Tibial nerve (tissue), 4 donors: ENCODE results near the gene NR2C2.

Experiments
- EP300 ChIP-seq, 2 donors: sonication (generic); formaldehyde crosslinking; IDR thresholded peaks; one replicate each; pipeline ENCODE4 v1.6.1; 2017; ENCODE audit warnings: antibody characterized with exemption in 2 of 2, mild to moderate bottlenecking in 1 of 2
- POLR2A ChIP-seq, 2 donors: fragments of 450-650 bp; IDR thresholded peaks; one replicate each; pipeline ENCODE4 v1.6.1; 2017; ENCODE audit warnings: antibody characterized with exemption in 2 of 2, mild to moderate bottlenecking in 2 of 2, moderate library complexity in 2 of 2
- TF ChIP-seq, protein P1 (sequence below), 5 experiments: fragments of 200-600 bp in 3 of 5; fragments of 450-650 bp in 2 of 5; sonication (generic) in 3 of 5; IDR thresholded peaks; one replicate each; pipeline ENCODE4 v1.5.1; 2016 to 2019; ENCODE audit warnings: antibody characterized with exemption in 5 of 5, mild to moderate bottlenecking in 3 of 5, moderate library complexity in 2 of 5

DNA sequence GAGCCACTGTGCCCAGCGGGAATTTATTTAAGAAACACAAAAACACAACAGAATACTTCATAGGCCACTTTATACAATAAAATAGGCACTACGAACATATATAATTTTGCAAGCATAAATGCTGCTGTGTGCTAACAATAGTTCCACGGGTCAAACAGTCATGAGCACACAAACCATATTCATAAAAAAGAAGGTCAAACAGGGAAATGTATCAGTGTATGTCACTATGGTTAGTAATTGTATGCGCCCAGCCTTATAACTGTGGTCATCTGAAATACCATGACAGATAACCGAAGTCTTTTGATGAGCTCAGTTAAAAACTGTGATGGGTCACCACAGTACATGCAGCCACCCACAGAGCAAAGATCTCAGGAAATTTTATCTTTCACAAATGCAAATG, 38.1 kb upstream of the NR2C2 start:
- TF ChIP-seq, protein P1, sequence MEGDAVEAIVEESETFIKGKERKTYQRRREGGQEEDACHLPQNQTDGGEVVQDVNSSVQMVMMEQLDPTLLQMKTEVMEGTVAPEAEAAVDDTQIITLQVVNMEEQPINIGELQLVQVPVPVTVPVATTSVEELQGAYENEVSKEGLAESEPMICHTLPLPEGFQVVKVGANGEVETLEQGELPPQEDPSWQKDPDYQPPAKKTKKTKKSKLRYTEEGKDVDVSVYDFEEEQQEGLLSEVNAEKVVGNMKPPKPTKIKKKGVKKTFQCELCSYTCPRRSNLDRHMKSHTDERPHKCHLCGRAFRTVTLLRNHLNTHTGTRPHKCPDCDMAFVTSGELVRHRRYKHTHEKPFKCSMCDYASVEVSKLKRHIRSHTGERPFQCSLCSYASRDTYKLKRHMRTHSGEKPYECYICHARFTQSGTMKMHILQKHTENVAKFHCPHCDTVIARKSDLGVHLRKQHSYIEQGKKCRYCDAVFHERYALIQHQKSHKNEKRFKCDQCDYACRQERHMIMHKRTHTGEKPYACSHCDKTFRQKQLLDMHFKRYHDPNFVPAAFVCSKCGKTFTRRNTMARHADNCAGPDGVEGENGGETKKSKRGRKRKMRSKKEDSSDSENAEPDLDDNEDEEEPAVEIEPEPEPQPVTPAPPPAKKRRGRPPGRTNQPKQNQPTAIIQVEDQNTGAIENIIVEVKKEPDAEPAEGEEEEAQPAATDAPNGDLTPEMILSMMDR (IDR thresholded peaks at IDR 0.05), result no peak
- TF ChIP-seq POLR2A (IDR thresholded peaks at IDR 0.05) (no peak), EP300 (IDR thresholded peaks at IDR 0.05) (no peak)
